Measurements from ENCODE around the gene PPIP5K1.

The PPIP5K1 gene

GRCh38 chr15:43508421-43508820 is 81.6 kb downstream of the PPIP5K1 start:
- no peaks in the 10 kb centered on the region for H3K27me3 ChIP-seq (ENCODE audit: insufficient read depth, poor library complexity, severe bottlenecking)
- no peak for TF ChIP-seq REST (IDR thresholded peaks at IDR 0.05; ENCODE audit: insufficient replicate concordance, low read depth)
- TF ChIP-seq POLR2AphosphoS5 (IDR thresholded peaks at IDR 0.05; ENCODE audit: low read depth), result no peak
- TF ChIP-seq SPI1 (IDR thresholded peaks at IDR 0.05; ENCODE audit: borderline replicate concordance, low read depth), result no peak
- no peak for TF ChIP-seq CTCF (IDR thresholded peaks at IDR 0.05; ENCODE audit: insufficient read depth, low read length)
- no peak for TF ChIP-seq GABPA (IDR thresholded peaks at IDR 0.05; ENCODE audit: low read depth)
- no peak overlapping the region for H3K27ac ChIP-seq (replicated peaks)
- DNase-seq (ENCODE audit: low read depth in 1 of 2, low spot score in 1 of 2), result no peak
- no peak overlapping the region for H3K4me3 ChIP-seq (replicated peaks; ENCODE audit: insufficient read depth, low read length)

- no peaks in the 10 kb centered on the region for H3K27me3 ChIP-seq (ENCODE audit: insufficient read depth, poor library complexity, severe bottlenecking)
- no peak for DNase-seq (ENCODE audit: low read depth in 1 of 2, low spot score in 1 of 2)
- TF ChIP-seq SPI1 (IDR thresholded peaks at IDR 0.05; ENCODE audit: borderline replicate concordance, low read depth) (no peak), GABPA (IDR thresholded peaks at IDR 0.05; ENCODE audit: low read depth) (no peak), CTCF (IDR thresholded peaks at IDR 0.05; ENCODE audit: insufficient read depth, low read length) (no peak), POLR2AphosphoS5 (IDR thresholded peaks at IDR 0.05; ENCODE audit: low read depth) (no peak), REST (IDR thresholded peaks at IDR 0.05; ENCODE audit: insufficient replicate concordance, low read depth) (no peak)
- H3K27ac ChIP-seq (replicated peaks), result no peak overlapping the region
- H3K4me3 ChIP-seq (replicated peaks; ENCODE audit: insufficient read depth, low read length), result no peak overlapping the region
These were observed 84.3 kb downstream of the PPIP5K1 start for GRCh38 chr15:43505738-43506137.

GRCh38 chr15:43499635-43500034 is 90.4 kb downstream of the PPIP5K1 start:
- no peak for TF ChIP-seq CTCF (IDR thresholded peaks at IDR 0.05; ENCODE audit: insufficient read depth, low read length)
- no peak for TF ChIP-seq REST (IDR thresholded peaks at IDR 0.05; ENCODE audit: insufficient replicate concordance, low read depth)
- no peak for TF ChIP-seq GABPA (IDR thresholded peaks at IDR 0.05; ENCODE audit: low read depth)
- TF ChIP-seq POLR2AphosphoS5 (IDR thresholded peaks at IDR 0.05; ENCODE audit: low read depth), result no peak
- no peak for TF ChIP-seq SPI1 (IDR thresholded peaks at IDR 0.05; ENCODE audit: borderline replicate concordance, low read depth)
- Histone ChIP-seq H3K27me3 (ENCODE audit: insufficient read depth, poor library complexity, severe bottlenecking) (no peaks in the 10 kb centered on the region), H3K27ac (replicated peaks) (no peak overlapping the region), H3K4me3 (replicated peaks; ENCODE audit: insufficient read depth, low read length) (no peak overlapping the region)
- DNase-seq (ENCODE audit: low read depth in 1 of 2, low spot score in 1 of 2), result no peak

Measured in HL-60 (cell line).